OCI-LY1 (cell line): ENCODE data around the gene SAT2.
A peak's percentile ranks its signal among the peaks of the same experiment; 100 is the strongest.

Source experiments
- H2AFZ ChIP-seq: fragments of 200-600 bp; sonication (generic), shearing (Covaris generic); 2 replicates; pipeline ENCODE4 v1.6.0; 2014; ENCODE audit warnings: antibody characterized with exemption, mild to moderate bottlenecking, low read length
- H3F3A ChIP-seq: fragments of 200-600 bp; sonication (generic), shearing (Covaris generic); 2 replicates; pipeline ENCODE4 v1.6.0; 2014; ENCODE audit warnings: mild to moderate bottlenecking, antibody characterized with exemption, low read length, moderate library complexity; ENCODE audit not compliant: insufficient read depth
- H3K27ac ChIP-seq: fragments of 200-600 bp; sonication (generic); 2 replicates; pipeline ENCODE4 v1.5.1; 2014; ENCODE audit warnings: low read length, mixed run types, mild to moderate bottlenecking, low read depth; ENCODE audit not compliant: poor library complexity, severe bottlenecking
- H3K27me3 ChIP-seq: fragments of 200-600 bp; sonication (generic); 2 replicates; pipeline ENCODE4 v1.6.0; 2014; ENCODE audit warnings: antibody characterized with exemption, mild to moderate bottlenecking, low read length, moderate library complexity; ENCODE audit not compliant: insufficient read depth
- H3K36me3 ChIP-seq: fragments of 200-600 bp; sonication (generic); 2 replicates; pipeline ENCODE4 v1.6.1; 2014; ENCODE audit warnings: mild to moderate bottlenecking, antibody characterized with exemption, low read length, moderate library complexity, mixed read lengths; ENCODE audit not compliant: insufficient read depth
- H3K4me1 ChIP-seq: fragments of 200-600 bp; sonication (generic); 2 replicates; pipeline ENCODE4 v1.5.1; 2014; ENCODE audit warnings: mild to moderate bottlenecking, low read length, moderate library complexity; ENCODE audit not compliant: insufficient read depth, severe bottlenecking
- H3K4me2 ChIP-seq: fragments of 200-600 bp; sonication (generic), shearing (Covaris generic); 2 replicates; pipeline ENCODE4 v1.6.1; 2014; ENCODE audit warnings: low read length
- H3K4me3 ChIP-seq: fragments of 200-600 bp; sonication (generic); 2 replicates; pipeline ENCODE4 v1.5.1; 2014; ENCODE audit warnings: low read length, low read depth, mild to moderate bottlenecking, mixed read lengths; ENCODE audit not compliant: poor library complexity, severe bottlenecking
- H3K79me2 ChIP-seq: fragments of 200-600 bp; shearing (Covaris generic); 2 replicates; pipeline ENCODE4 v1.6.1; 2016; ENCODE audit warnings: mixed run types, low read length, mixed read lengths; ENCODE audit not compliant: insufficient read depth
- H3K9ac ChIP-seq: fragments of 200-600 bp; sonication (generic), shearing (Covaris generic); 2 replicates; pipeline ENCODE4 v1.6.1; 2014; ENCODE audit warnings: mild to moderate bottlenecking, low read length, mixed read lengths
- H3K9me2 ChIP-seq: fragments of 200-600 bp; sonication (generic), shearing (Covaris generic); 2 replicates; pipeline ENCODE4 v1.6.1; 2014; ENCODE audit warnings: low read depth, mild to moderate bottlenecking, low read length, mixed read lengths
- H3K9me3 ChIP-seq: fragments of 200-600 bp; shearing (Covaris generic); 2 replicates; pipeline ENCODE4 v1.6.1; 2014; ENCODE audit warnings: low read length, mixed read lengths
- H4K20me1 ChIP-seq: fragments of 200-600 bp; sonication (generic), shearing (Covaris generic); 2 replicates; pipeline ENCODE4 v1.6.0; 2016; ENCODE audit warnings: mild to moderate bottlenecking, low read length; ENCODE audit not compliant: insufficient read depth
- CTCF ChIP-seq: fragments of 200-600 bp; sonication (generic), shearing (Covaris generic); IDR thresholded peaks from 2 replicates; pipeline ENCODE4 v1.5.1; 2017; ENCODE audit warnings: mild to moderate bottlenecking, antibody characterized with exemption, low read length, moderate library complexity, mixed read lengths
- EZH2 ChIP-seq: fragments of 200-600 bp; sonication (generic), shearing (Covaris generic); IDR thresholded peaks from 2 replicates; pipeline ENCODE4 v1.8.0; 2017; ENCODE audit warnings: borderline replicate concordance, mixed run types, mild to moderate bottlenecking, antibody characterized with exemption, low read length, moderate library complexity, mixed read lengths

SAT2 gene

GRCh38 chr17:7618608-7619007, 9.0 kb downstream of the SAT2 start:
- no peaks in the 10 kb centered on the region for H3K27me3 ChIP-seq
- H3K4me2 ChIP-seq, result no peak overlapping the region
- no peaks in the 10 kb centered on the region for H3K36me3 ChIP-seq
- no peaks in the 10 kb centered on the region for H3F3A ChIP-seq
- no peak overlapping the region for H2AFZ ChIP-seq
- no peak overlapping the region for H3K4me3 ChIP-seq
- H3K9ac ChIP-seq, result no peak overlapping the region
- no peak overlapping the region for H3K27ac ChIP-seq
- peaks cover 4% of the 10 kb centered on the region for H3K4me1 ChIP-seq
- H3K9me2 ChIP-seq, result no peaks in the 10 kb centered on the region
- no peaks in the 10 kb centered on the region for H3K9me3 ChIP-seq
- H4K20me1 ChIP-seq, result no peaks in the 10 kb centered on the region
- H3K79me2 ChIP-seq, result peaks cover 7% of the 10 kb centered on the region
- TF ChIP-seq EZH2, result no peak
- no peak for TF ChIP-seq CTCF

GRCh38 chr17:7615265-7615747, 12.3 kb downstream of the SAT2 start:
- Histone ChIP-seq H4K20me1 (no peaks in the 10 kb centered on the region), H3K9me2 (no peaks in the 10 kb centered on the region), H3K4me1 (peaks cover 23% of the 10 kb centered on the region), H3K27me3 (no peaks in the 10 kb centered on the region), H3F3A (no peaks in the 10 kb centered on the region), H3K4me3 (peak overlapping the region; percentile 66), H3K9me3 (no peaks in the 10 kb centered on the region), H3K79me2 (peaks cover 16% of the 10 kb centered on the region), H3K4me2 (peak overlapping the region; percentile 83), H3K36me3 (peaks cover 22% of the 10 kb centered on the region; the same call in 1 of the 2 replicates), H3K9ac (peak overlapping the region; percentile 52; the same call in 1 of the 2 replicates), H3K27ac (peak overlapping the region; percentile 37), H2AFZ (no peak overlapping the region; the same call in 1 of the 2 replicates)
- TF ChIP-seq EZH2, result no peak
- TF ChIP-seq CTCF, result no peak

GRCh38 chr17:7614425-7615264, 13.0 kb downstream of the SAT2 start, which contains the start of gene FXR2:
FXR2 (minus strand) TSS chr17:7614897; CDS start chr17:7614532, 365 bp downstream.
- H3K4me1 ChIP-seq, result peaks cover 23% of the 10 kb centered on the region
- H3K36me3 ChIP-seq, result peaks cover 23% of the 10 kb centered on the region; the same call in 1 of the 2 replicates
- H3K9ac ChIP-seq, result peak within 1 kb of the TSS; percentile 86
- H2AFZ ChIP-seq, result no peak within 1 kb of the TSS; the same call in 1 of the 2 replicates
- H3K9me2 ChIP-seq, result no peaks in the 10 kb centered on the region
- peak within 1 kb of the TSS; percentile 99 for H3K4me2 ChIP-seq
- no peaks in the 10 kb centered on the region for H3K27me3 ChIP-seq
- TF ChIP-seq CTCF (peak; percentile 56), EZH2 (no peak)
- H3K79me2 ChIP-seq, result peaks cover 16% of the 10 kb centered on the region
- H3K4me3 ChIP-seq, result peak within 1 kb of the TSS; percentile 99
- no peaks in the 10 kb centered on the region for H3F3A ChIP-seq
- peak within 1 kb of the TSS; percentile 37 for H3K27ac ChIP-seq
- H4K20me1 ChIP-seq, result no peaks in the 10 kb centered on the region
- no peaks in the 10 kb centered on the region for H3K9me3 ChIP-seq
